8988T (cell line): Measurements from ENCODE around the gene AFDN.
"Not testable (repeated sequence)": the region's sequence is repeated elsewhere in the genome, so short reads cannot be mapped to it uniquely, and the experiment has no call there.

Experiments
- DNase-seq: peaks from one replicate; pipeline ENCODE4 v3.0.0; 2011

AFDN gene

DNA sequence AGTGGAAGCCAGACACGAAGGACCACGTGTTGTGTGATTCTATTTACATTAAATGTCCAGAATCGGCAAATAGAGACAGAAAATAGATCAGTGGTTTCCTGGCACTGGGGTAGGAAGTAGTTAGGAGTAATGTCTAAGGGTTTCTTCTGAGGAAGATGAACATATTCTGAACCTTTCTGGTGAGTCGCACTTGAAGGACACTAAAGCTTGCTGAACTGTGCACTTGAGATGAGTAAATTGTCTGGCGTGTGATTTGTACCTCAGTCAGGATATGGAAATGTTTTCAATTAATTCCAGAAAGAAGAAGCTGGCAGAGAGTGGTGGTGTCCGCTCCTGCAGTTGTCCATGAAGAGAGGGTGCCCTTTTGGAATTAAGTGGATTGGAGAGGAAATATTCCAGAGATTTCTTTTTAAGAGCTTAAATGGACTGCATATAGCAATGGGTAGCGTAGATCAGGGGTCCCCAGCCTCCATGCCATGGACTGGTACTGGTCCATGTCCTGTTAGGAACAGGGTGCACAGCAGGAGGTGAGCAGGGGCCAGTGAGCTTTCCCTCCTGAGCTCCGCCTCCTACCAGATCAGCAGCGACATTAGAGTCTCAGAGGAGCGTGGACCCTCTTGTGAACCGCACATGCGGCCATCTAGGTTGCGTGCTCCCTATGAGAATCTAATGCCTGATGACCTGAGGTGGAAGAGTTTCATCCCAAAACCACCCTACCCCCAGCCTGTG, 158.3 kb downstream of the AFDN start:
- no peak for DNase-seq

DNA sequence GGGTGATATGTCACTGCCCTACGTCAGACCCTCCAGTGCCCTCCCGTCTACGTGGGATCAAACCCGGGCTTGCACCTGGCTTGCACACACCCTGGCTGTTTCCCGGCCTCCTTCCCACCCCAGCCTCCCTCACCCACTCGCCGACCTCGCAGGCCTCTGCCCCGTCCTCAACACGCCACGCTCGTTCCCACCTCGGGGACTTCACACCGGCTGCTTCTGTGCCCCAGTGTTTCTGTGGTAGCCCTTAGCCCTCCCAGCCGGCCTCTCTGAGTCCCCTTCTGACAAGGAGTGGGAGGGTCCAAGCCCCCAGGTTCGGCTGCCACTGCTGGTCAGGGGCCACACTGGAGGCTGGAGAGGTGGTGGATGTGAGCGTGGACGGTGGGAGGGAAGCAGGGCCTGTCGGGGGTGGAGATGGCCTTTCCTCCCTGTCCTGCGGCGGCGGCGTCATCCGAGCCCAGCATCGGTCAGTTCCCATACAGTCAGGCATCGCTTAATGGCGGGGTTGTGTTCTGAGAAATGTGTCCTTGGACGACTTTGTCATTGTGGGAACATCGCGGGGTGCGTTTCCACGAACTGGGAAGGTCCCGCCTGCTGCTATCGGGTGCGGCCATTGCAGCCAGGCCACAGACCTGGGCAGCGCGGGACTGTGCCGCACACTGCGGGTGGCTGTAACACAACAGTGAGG, 159.3 kb downstream of the AFDN start:
- no peak for DNase-seq

DNA sequence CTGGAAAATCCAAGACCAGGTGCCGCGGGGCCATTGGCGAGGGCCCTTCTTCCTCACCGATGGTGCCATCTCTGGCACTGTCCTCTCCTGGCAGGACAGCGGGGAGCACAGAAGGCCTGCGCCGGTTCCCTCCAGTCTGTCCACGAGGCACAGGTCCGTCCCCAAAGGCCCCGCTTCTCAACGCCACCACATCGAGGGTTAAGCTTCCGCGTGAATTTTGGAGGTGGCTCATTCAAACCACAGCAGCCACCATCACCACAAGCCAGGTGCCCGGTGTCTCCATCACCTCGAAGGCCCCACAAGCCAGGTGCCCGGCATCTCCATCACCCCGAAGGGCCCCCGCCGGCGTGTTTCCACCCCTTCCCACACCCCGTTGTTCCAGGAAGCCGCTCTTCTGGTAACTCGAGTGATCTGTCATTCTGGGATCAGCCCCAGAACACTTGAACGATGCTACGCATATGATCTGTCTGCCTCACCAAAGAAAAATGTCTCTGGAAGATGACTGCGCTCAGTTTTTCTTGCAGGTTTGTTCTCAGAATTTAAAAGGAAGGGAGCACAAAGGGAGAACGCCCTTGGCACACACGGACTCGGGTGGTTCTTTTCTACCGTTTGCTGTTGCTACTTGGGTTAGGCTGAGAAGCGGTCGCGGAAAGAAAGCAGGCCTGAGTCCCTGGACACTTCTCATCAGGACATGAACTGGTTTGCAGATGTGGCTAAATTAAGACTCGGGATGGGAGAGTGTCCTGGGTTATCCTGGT, 160.9 kb downstream of the AFDN start:
- DNase-seq = no peak

DNA sequence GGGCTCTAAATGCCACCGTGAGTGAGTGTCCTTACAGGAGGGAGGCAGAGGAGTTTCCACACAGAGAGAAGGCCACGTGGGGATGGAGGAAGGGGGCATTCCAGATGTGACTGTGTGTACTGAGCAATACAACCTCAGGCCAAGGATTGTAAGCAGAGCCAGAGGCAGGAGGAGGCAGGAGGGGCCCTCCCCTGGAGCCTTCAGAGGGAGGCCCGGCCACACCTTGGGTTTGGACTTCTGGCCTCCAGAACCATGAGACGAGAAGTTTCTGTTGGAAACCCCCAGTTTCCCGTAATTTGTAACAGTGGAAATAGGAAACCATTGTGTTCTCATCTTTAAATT, 161.4 kb downstream of the AFDN start:
- no peak for DNase-seq

DNA sequence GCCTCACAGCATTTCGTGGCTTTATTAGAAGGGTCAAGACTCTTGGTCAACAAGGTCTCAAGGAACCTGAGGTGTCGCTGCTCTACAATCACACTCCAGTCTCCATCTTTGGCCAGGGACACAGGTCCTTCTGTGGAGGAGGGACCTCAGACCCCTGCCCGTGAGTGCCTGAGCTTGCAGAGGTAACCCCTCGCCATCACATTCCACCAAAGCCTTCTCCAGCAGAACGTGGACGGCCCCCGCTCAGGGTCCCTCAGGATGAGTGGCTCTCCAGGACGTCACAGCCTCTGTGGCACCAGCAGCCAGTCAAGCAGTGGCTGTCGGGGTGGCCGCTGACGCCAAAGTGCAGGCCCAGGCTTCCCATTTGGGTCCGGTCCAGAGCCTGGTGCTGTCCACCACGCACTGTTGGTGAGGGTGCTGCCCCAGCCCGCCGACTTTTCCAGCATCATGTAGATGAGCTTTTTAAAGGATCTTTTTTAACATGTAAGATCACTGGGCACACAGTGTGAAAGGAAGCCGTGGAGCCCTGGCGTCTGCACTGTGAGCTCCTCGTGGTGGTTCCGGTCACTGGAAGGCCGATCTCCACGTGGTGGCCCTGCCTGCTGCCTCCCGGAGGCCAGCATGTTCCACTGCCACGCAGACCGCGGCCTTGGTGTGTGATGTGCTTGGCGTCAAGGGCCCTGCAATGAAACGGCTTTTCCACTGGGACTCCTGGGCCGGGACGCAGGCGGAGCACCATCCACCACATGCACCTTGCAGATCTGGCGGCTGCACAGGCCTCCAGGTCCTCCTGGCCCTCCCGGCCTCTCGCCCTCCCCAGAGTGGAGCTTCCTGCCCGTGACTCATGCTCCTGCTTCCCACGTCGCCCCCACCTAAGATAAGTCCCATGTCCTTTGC, 162.5 kb downstream of the AFDN start:
- no peak for DNase-seq

DNA sequence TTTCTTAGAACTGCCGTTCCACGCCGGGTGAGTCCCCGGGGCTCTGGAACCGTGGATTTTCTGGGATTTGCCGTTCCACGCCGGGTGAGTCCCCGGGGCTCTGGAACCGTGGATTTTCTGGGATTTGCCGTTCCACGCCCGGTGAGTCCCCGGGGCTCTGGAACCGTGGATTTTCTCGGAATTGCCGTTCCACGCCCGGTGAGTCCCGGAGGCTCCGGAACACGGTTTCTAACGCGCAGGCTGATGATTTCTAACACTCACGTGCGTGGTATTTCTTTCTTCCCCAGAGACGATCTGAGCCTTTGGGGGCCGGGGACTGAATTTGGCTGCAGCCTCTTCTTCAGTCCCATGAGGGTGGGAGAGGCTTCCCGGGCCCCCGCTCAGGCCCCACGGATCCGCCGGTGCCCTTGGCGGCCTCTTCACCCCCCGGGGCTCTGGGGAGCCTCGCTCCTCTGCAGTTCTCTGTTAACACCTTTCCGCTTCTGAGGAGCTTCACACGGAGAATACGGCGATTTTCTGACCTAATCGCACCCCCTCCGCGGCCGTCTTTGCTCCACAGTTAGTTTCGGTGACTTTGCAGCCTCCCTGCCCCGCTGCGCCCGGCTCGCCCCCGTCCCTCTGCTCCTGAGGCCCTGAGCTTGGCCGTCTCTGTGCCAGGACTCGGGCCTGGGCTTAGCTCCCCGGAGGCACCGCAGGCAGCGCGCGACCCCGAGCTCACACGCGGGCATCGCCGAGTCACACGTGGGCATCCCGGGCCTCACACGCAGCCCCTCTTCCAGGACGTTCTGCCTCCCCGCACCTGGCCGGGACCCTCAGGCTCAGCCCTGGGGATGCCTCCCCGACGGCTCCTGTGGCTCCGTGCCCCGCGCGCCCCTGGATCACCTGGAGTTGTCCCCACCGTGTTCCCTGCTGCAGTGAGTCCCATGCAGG, 163.6 kb downstream of the AFDN start:
- no peak for DNase-seq

DNA sequence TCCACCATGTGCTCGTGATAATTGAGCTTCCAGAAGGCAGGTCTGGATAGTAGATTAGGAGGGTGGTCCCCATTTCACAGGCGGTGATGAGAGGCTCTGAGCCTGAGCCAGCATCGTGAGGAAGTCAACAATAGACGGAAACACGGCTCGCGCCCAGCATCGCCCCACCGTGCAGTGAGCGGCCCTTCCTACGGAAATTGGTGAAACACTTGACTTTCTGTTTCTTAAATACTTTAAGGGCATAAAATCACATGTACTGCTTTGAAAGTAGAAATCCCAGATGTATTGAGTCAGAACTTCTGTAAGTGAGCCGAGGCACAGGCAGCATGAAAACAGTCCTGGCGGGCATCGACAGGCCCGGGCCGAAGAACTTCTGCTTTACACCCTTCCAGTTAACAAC, 166.5 kb downstream of the AFDN start:
- no peak for DNase-seq

DNA sequence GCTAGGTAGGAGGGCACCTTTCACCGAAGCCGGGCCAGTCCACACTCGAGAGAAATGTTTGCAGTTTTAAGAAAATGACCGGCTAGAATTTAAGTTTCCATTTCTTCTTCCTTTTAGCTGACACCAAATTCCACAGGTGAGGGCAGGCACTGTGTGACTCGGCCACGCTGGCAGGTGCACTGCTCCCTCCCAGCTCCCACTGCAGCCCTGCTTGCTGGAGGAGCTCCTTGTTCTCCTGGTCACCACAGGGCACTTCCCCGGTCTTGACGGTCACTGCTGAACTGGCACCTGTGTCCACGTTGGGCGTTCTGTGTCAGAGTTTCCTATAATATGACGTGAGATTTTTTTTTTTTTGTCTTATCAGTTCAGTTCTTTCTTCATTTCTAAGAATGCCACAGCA, 167.1 kb downstream of the AFDN start:
- DNase-seq = no peak

DNA sequence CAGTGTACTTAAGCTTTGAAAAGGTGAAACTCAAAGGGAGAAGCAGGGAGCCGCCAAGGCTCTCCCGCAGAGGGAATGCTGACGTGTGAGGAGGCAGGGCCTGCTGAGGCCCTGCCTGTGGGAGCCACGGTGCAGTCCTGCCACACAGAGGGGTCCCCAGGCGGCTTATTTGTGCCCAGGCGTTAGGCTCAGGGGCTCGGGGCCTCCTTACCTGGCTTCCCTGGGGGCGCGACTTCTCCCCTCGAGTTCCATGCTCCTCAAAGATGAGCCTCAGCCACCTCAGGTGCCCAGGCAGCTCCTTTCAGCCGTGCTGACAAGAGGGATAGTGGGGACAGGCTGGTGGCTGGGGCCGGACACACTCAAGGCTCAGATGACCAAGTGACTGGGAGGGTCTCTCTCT, 168.6 kb downstream of the AFDN start:
- DNase-seq = no peak

DNA sequence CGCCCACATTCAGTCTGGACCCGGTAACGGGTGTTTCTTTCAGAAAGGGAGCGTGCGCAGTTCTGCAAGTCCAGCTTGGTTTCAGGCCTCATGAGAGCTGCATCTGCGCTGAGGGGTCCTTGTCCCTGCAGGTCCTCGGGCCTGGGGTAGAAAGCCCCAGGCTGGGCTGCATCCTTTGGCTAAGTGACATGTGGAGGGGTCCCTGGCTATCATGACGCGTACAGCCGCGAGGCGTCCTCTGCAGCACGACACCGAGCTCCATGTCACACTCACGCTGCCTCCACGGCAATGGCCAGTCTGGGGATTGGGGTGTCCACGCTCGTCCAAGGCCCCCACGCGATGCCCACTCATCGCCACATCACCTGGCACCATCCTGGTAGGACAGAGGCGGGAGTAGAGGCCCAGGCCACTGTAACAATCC, 169.0 kb downstream of the AFDN start:
- DNase-seq = no peak

DNA sequence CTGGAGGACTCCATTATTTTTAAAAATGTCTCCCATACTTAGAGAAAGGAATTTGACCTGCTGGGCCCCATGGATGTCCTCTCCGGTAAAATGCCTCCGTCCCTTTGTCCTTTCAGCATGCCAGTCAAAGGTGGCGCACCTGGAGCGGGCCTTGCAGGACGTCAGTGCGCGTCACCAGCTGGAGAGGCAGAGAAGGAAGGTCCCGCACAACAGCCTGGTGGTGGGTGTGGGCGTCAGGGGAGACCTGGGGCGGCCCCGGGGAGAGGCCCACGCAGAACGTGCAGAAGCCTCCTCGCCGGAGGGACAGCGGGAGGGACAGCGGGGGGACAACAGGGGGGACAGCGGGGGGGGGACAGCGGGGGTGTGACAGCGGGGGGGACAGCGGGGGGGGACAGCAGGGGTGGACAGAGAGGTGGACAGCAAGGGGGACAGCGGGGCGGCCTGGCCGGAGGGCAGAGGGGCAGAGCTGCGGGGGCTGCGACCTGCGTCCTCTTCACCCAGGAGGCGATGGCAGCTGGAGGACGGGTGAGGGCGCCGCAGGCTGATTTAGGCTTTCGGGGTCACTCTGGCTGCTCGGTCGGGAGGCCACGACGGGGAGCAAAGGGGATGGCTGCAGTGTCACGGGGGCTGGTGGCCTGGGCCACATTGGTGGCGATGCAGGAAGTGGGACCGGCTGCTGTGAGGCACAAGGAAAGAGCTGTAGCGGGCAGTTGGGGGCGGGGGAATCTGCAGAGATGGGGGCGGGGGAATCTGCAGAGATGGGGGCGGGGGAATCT, 169.9 kb downstream of the AFDN start:
- DNase-seq = no peak

DNA sequence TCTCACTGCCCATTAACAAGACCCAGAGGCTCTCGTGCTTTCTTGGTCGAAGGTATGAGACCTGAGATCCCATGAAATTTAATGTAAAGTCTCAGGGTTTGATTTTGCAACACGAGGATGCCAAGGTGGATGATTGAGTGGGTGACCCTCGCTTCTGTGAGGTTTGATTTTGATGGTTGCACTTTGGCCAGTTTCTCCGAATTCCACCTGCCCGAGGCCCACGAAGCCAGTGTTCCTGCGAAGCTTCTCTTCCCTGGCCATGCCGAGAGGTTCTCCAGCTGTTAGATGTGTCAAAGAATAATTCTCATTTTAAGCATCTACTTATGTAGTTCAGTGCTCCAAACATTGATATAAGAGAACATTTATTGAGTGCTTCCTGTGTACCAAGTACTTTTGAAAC, 170.9 kb downstream of the AFDN start, which contains the start of gene KIF25:
TSS of gene KIF25 (plus strand) at position 30 of the 400 bp plus-strand sequence. CDS start 31,915 bp downstream, outside the sequence.
- no peak for DNase-seq

DNA sequence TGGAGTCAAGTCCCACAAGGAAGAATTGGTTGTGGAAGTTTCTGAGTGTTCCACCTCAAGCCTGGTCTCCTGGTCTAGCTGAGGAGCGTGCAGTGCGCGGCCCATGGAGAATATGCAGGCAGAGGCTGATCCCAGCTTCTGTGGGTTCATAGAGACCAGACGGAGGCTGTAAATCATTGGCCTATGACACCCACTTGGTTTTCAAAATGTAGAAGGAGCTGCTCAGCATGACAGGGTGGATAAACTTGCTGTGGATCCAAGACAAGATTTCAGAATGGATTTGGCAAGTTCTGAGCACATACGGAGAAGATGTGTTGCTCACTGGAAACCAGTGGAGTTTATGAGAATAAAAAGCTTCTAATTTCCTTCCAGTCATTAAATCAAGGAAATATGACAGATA, 171.5 kb downstream of the AFDN start:
- no peak for DNase-seq

DNA sequence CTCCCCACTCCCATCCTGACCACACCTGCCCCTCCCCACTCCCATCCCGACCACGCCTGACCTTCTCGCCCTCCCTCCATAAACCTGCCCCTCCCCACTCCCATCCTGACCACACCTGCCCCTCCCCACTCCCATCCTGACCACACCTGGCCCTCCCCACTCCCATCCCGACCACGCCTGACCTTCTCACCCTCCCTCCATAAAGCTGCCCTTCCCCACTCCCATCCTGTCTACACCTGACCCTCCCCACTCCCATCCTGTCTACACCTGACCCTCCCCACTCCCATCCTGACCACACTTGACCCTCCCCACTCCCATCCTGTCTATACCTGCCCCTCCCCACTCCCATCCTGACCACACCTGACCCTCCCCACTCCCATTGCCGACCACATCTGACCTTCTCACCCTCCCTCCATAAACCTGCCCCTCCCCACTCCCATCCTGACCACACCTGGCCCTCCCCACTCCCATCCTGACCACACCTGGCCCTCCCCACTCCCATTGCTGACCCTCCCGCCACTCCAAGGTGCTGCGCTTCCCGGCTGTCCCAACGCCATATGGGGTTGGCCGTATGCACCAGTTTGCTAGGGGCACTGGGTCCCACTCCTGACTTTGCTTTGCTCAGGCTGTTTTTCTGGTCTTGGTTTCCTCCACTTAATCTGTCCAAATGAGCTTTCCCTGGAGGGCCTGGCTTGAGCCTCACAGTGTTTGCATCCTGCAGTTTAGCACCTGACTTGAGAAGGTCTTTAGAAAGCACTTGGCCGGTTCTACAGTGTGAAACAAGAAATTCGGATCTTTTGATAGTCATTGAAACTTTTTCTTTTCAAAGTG, 173.7 kb downstream of the AFDN start:
- no peak for DNase-seq

DNA sequence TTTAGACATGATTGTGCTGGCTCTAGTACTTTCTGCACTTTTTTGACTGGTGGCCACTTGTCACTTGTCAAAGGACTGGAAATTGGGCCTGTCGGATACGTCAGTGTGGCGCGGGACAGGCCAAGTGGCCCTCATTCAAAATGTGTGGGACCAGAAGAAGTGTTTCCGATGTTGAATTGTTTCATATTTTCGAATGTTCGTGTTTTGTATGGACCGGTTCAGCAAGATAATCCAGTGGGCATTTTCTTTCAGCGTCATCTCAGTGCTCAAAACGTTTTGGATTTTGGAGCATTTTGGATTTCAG, 174.3 kb downstream of the AFDN start:
- DNase-seq = no peak

DNA sequence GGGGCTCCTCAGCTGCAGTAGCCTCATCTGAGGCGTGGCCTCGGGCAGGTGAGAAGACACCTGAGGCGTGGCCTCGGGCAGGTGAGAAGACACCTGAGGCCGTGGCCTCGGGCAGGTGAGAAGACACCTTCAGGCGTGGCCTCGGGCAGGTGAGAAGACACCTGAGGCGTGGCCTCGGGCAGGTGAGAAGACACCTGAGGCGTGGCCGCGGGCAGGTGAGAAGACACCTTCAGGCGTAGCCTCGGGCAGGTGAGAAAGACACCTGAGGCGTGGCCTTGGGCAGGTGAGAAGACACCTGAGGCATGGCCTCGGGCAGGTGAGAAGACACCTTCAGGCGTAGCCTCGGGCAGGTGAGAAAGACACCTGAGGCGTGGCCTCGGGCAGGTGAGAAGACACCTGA, 174.8 kb downstream of the AFDN start:
- DNase-seq = not testable (repeated sequence)

DNA sequence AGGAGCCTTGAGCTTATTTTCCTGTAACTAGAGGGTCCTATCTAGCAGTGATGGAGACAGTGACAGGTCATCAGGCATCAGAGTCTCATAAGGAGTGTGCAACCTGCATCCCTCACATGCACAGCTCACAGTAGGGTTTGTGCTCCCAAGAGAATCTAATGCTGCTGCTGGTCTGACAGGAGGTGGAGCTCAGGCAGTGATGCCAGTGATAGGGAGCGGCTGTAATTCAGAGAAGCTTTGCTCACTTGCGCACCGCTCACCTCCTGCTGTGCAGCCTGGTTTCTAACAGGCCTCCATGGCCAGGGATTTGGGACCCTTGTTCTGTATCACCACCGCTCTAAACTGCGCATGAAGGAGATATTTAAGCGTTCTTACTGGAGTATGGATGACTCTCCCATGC, 176.1 kb downstream of the AFDN start:
- DNase-seq = no peak

DNA sequence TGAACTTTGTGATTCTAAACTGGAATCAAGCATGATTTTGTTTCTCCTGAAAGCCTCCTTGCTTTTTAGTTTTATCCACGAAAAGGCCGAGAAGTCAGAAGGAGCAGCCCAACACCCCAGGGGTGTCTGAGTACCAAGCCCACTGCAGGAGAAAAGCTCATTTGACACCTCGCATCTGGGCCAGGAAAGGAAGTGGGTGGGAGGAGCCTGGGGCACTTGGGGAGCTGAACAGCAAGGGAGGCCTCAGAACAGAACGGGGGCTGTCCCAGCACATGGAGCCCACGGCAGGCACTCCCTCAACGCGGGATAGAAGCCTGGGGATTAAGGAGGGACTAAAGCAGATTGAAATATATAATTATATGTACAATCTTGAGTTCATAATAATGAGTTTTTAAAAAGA, 177.3 kb downstream of the AFDN start:
- no peak for DNase-seq

DNA sequence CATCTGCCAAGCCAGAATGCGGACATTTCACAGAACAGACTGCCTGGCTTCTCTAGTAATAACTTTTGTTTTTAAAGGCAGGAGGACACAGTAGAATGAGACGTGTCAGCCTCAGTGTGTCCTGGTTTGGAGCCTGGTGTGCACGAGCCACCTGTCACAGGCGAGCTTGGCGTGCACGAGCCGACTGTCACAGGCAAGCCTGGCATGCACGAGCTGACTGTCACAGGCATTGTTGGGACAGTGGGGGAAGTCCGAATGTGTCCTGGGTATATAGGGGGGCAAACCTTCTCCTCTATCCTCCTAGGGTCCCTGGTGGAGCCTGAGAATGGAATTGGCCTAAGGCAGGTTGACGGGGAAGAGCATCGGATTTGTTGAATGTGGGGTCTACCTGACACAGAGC, 178.2 kb downstream of the AFDN start:
- DNase-seq = no peak

DNA sequence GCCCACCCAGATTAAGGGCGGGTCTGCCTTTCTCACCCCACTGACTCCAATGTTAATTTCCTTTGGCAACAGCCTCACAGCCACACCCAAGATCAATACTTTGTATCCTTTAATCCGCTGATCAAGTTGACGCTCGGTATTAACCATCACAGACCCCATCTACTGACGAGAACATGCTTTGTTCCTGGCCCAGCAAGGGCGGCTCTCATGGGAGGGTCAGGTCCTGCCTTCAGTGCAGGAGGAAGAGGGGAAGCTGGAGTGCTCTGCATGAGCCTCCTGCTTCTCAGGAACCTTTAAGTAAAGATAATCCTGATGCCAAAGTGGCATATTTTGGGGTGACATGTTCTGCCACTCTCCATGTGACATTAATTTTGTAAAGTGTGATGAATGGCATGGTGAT, 179.1 kb downstream of the AFDN start:
- no peak for DNase-seq
